ENCODE data around the gene TTC34. TPM values are rescaled to one million over a fixed set of nuclear protein-coding genes. Genes with fewer than 3 reads are reported as not detected.

TTC34 gene
- total and polyA plus RNA-seq, 10 of the 15 experiments (the other 5 are each of a cell fraction or from before 2014, with no cell fraction given), result 0.03 to 0.49 (median 0.05) TPM; not detected in 2

- H3K27ac ChIP-seq (ENCODE audit: control insufficient read depth, insufficient read depth), result no peak overlapping the region
- no peaks in the 10 kb centered on the region; the same call in 2 of the 3 replicates for H3K9me3 ChIP-seq (replicated peaks; ENCODE audit: control insufficient read depth, insufficient read depth, low read length)
- H3K4me1 ChIP-seq (ENCODE audit: control insufficient read depth, insufficient read depth, low read length), result no peaks in the 10 kb centered on the region
- in situ Hi-C loops (cut with MboI) (loop anchor here (25.0 kb wide), 1 partner anchor 121 kb away; no protein-coding TSS in a partner anchor), intact Hi-C loops (cut with micrococcal nuclease; ENCODE audit: unreplicated experiment) (no loop called here)
- BruUV-seq (replicated peaks), result no TSS peak
- no peaks in the 10 kb centered on the region for H3K79me2 ChIP-seq (ENCODE audit: control insufficient read depth, insufficient read depth, low read length)
- H3K27me3 ChIP-seq (replicated peaks in 1 of 2; ENCODE audit: control insufficient read depth in 2 of 2, insufficient read depth in 2 of 2, low read length in 1 of 2), result no peaks in the 10 kb centered on the region
- POLR2A ChIA-PET, result no interaction called here
- H3K4me3 ChIP-seq, result no peak overlapping the region
- CTCF ChIA-PET, result no interaction called here
- RAD21 ChIA-PET (ENCODE audit: unreplicated experiment), result no interaction called here
- DNase-seq (ENCODE audit: low read depth, low spot score) (no peak), FAIRE-seq (no peak), ATAC-seq (no peak)
- H2AFZ ChIP-seq (ENCODE audit: control insufficient read depth, low read depth, low read length), result no peak overlapping the region
- 49% methylated on average over 9 of the region's 10 CpGs for WGBS (ENCODE audit: insufficient coverage, insufficient replicate concordance, low lambda C conversion rate, missing lambda C conversion rate)
- H3K4me2 ChIP-seq (ENCODE audit: control insufficient read depth, insufficient read depth), result no peak overlapping the region
- H3K9ac ChIP-seq (ENCODE audit: control insufficient read depth, insufficient read depth, low read length), result no peak overlapping the region
- H4K20me1 ChIP-seq (ENCODE audit: control insufficient read depth, insufficient read depth), result no peaks in the 10 kb centered on the region
- no peak for TF ChIP-seq SMARCA5 (IDR thresholded peaks at IDR 0.05)
- SMC1A ChIA-PET (ENCODE audit: uncharacterized antibody, unreplicated experiment), result no interaction called here
- H3K36me3 ChIP-seq (ENCODE audit: control insufficient read depth in 2 of 2, insufficient read depth in 2 of 2, low read length in 1 of 2), result no peaks in the 10 kb centered on the region
Observed at GRCh38 chr1:2808386-2808705, 6.9 kb upstream of the TTC34 start.

GRCh38 chr1:2807678-2808385 is 6.3 kb upstream of the TTC34 start:
- no peak overlapping the region for H3K9ac ChIP-seq (ENCODE audit: control insufficient read depth, insufficient read depth, low read length)
- ATAC-seq (no peak), FAIRE-seq (no peak), DNase-seq (ENCODE audit: low read depth, low spot score) (no peak)
- H3K4me2 ChIP-seq (ENCODE audit: control insufficient read depth, insufficient read depth), result no peak overlapping the region
- no peak for TF ChIP-seq RELB (IDR thresholded peaks at IDR 0.05; ENCODE audit: low read depth)
- TF ChIP-seq ETV6 (conservative IDR thresholded peaks at IDR 0.05 in 1 of 2, IDR thresholded peaks at IDR 0.05 in 1 of 2; ENCODE audit: borderline replicate concordance in 1 of 2, low read depth in 1 of 2), result no peak
- no peak for TF ChIP-seq PAX5 (IDR thresholded peaks at IDR 0.05; ENCODE audit: borderline replicate concordance, low read depth, low read length)
- no peak for TF ChIP-seq NBN (IDR thresholded peaks at IDR 0.05)
- no peak for TF ChIP-seq HDGF (IDR thresholded peaks at IDR 0.05)
- TF ChIP-seq POLR2A (IDR thresholded peaks at IDR 0.05; ENCODE audit: low read depth, low read length), result no peak
- no peak for TF ChIP-seq YY1 (IDR thresholded peaks at IDR 0.05; ENCODE audit: low read depth, low read length)
- no peak for TF ChIP-seq IKZF2 (IDR thresholded peaks at IDR 0.05)
- TF ChIP-seq JUNB (IDR thresholded peaks at IDR 0.05), result no peak
- no peak for TF ChIP-seq FOXM1 (IDR thresholded peaks at IDR 0.05; ENCODE audit: low read depth, low read length)
- no peak for TF ChIP-seq SMC3 (IDR thresholded peaks at IDR 0.05; ENCODE audit: borderline replicate concordance, low read length)
- TF ChIP-seq ZBTB33 (IDR thresholded peaks at IDR 0.05), result no peak
- no peak for TF ChIP-seq BCL3 (IDR thresholded peaks at IDR 0.05; ENCODE audit: borderline replicate concordance, insufficient read depth, low read depth, low read length, poor library complexity, severe bottlenecking)
- H3K36me3 ChIP-seq (ENCODE audit: control insufficient read depth in 2 of 2, insufficient read depth in 2 of 2, low read length in 1 of 2), result no peaks in the 10 kb centered on the region
- no TSS peak for BruUV-seq (replicated peaks)
- CTCF ChIA-PET, result no interaction called here
- 44% methylated on average over 26 of the region's 30 CpGs for WGBS (ENCODE audit: insufficient coverage, insufficient replicate concordance, low lambda C conversion rate, missing lambda C conversion rate)
- no peaks in the 10 kb centered on the region for H3K4me1 ChIP-seq (ENCODE audit: control insufficient read depth, insufficient read depth, low read length)
- H3K9me3 ChIP-seq (replicated peaks; ENCODE audit: control insufficient read depth, insufficient read depth, low read length), result no peaks in the 10 kb centered on the region; the same call in 2 of the 3 replicates
- POLR2A ChIA-PET, result no interaction called here
- in situ Hi-C loops (cut with MboI) (loop anchor here (25.0 kb wide), 1 partner anchor 121 kb away; no protein-coding TSS in a partner anchor), intact Hi-C loops (cut with micrococcal nuclease; ENCODE audit: unreplicated experiment) (no loop called here)
- RAD21 ChIA-PET (ENCODE audit: unreplicated experiment), result no interaction called here
- no peaks in the 10 kb centered on the region for H3K79me2 ChIP-seq (ENCODE audit: control insufficient read depth, insufficient read depth, low read length)
- H3K4me3 ChIP-seq, result no peak overlapping the region
- H2AFZ ChIP-seq (ENCODE audit: control insufficient read depth, low read depth, low read length), result no peak overlapping the region
- SMC1A ChIA-PET (ENCODE audit: uncharacterized antibody, unreplicated experiment), result no interaction called here
- no peak overlapping the region for H3K27ac ChIP-seq (ENCODE audit: control insufficient read depth, insufficient read depth)
- H3K27me3 ChIP-seq (replicated peaks in 1 of 2; ENCODE audit: control insufficient read depth in 2 of 2, insufficient read depth in 2 of 2, low read length in 1 of 2), result no peaks in the 10 kb centered on the region
- no peaks in the 10 kb centered on the region for H4K20me1 ChIP-seq (ENCODE audit: control insufficient read depth, insufficient read depth)

Measured in GM12878 (cell line).